Measurements from ENCODE around the gene SEMA4D.

The SEMA4D gene

DNA sequence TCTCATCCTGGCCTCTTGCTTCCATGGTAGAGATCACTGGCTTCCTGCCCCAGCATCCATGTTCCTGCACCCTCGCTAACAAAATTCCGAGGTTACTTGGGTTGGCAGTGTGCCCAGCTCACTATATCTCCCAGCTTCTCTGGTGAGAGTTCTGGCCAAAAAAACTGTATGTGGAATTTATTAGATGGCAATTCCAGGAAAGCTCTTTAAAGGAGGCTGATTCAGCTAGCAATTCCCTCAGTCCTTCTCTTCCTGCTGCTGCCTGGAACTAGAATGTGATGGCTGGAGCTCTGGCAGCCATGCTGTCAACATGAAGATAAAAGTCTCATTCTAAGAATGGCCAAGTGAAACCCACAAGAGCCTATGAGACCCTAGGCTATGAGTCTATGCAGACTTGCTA is 90.8 kb downstream of the SEMA4D start:
- H3K4me3 ChIP-seq (ENCODE audit: control insufficient read depth, low read depth, low read length) = no peak overlapping the region
- TF ChIP-seq, protein P1, sequence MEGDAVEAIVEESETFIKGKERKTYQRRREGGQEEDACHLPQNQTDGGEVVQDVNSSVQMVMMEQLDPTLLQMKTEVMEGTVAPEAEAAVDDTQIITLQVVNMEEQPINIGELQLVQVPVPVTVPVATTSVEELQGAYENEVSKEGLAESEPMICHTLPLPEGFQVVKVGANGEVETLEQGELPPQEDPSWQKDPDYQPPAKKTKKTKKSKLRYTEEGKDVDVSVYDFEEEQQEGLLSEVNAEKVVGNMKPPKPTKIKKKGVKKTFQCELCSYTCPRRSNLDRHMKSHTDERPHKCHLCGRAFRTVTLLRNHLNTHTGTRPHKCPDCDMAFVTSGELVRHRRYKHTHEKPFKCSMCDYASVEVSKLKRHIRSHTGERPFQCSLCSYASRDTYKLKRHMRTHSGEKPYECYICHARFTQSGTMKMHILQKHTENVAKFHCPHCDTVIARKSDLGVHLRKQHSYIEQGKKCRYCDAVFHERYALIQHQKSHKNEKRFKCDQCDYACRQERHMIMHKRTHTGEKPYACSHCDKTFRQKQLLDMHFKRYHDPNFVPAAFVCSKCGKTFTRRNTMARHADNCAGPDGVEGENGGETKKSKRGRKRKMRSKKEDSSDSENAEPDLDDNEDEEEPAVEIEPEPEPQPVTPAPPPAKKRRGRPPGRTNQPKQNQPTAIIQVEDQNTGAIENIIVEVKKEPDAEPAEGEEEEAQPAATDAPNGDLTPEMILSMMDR (IDR thresholded peaks at IDR 0.05; ENCODE audit: control insufficient read depth, insufficient read depth, low read depth, low read length, missing control alignments) = no peak
- no peak for DNase-seq (ENCODE audit: low read depth)

DNA sequence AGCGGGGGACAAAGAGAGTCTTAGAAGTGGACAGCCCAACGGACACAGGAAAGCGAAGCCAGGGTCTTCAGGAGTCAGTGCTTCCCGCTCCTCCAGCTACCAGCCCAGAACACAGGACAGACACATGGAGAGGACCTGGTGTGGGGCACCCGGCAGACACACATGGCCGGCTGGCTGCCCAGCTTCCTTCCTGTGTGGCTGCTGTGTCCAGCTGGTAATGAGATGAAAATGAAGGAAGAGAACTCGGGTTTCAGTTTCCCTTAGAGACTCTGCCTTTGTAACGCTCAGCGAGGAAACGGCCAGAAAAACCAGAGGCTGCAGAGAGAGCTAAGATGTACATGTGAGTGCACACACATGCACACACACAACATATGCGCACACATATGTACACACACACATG is 92.1 kb downstream of the SEMA4D start:
- no peak for DNase-seq (ENCODE audit: low read depth)
- TF ChIP-seq, protein P1 (IDR thresholded peaks at IDR 0.05; ENCODE audit: control insufficient read depth, insufficient read depth, low read depth, low read length, missing control alignments) = no peak
- H3K4me3 ChIP-seq (ENCODE audit: control insufficient read depth, low read depth, low read length) = no peak overlapping the region

DNA sequence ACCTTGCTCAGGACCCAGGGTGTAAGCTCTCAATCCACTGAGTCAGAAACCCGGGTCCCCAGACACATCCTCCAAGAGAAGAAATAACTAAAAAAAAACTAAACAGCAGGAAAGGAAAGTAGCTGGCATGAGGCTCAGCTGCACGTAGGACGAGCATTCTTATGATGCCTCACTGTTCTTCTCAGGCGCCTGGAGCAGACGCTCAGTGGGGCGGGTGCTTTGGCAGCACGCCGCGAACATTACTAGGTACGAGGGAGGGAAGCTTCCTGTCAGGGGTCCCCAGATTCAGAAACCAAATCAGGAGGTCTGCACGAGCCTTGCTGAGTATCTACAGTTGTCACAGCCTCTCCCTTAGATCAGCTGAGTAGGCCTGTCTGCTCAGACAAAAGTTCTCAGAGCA is 93.8 kb downstream of the SEMA4D start:
- TF ChIP-seq, protein P1 (IDR thresholded peaks at IDR 0.05; ENCODE audit: control insufficient read depth, insufficient read depth, low read depth, low read length, missing control alignments) = no peak
- no peak for DNase-seq (ENCODE audit: low read depth)
- no peak overlapping the region for H3K4me3 ChIP-seq (ENCODE audit: control insufficient read depth, low read depth, low read length)

DNA sequence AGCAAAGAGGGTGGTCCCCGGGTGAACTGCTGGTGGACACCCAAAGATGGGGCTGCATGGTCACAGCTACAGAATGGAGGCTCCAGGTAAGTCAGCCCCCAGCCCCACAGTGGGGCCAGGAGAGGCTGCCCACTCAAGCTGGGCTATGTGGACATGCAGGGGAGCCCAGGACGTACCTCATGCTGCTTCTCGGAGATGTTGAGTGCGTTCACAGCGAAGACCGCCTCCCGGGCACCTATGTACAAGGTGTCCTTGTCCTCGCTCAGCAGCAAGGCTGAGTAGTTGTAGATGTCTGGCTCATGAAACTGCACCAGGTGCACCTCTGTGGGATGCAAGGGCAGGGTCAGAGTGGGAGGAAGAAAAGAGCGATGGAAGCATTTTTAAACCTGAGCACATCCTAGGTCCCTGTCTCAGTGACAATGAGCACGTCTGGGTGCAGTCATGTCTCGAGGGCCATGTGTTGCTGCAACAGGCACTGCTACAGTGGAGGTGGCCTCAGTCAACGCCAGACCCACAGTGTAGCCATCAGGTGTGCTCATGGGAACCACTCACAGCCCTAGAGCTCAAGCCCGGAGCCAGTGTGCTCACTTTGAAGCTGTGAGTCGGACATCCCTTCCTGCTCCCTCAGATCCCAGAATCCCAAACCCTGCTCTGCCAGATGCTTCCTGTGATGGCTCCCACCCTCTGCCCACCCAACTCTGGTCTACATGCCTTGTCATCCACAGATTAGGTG is 95.1 kb downstream of the SEMA4D start:
- H3K4me3 ChIP-seq (ENCODE audit: control insufficient read depth, low read depth, low read length) = no peak overlapping the region
- DNase-seq (ENCODE audit: low read depth) = no peak
- TF ChIP-seq, protein P1 (IDR thresholded peaks at IDR 0.05; ENCODE audit: control insufficient read depth, insufficient read depth, low read depth, low read length, missing control alignments) = no peak

DNA sequence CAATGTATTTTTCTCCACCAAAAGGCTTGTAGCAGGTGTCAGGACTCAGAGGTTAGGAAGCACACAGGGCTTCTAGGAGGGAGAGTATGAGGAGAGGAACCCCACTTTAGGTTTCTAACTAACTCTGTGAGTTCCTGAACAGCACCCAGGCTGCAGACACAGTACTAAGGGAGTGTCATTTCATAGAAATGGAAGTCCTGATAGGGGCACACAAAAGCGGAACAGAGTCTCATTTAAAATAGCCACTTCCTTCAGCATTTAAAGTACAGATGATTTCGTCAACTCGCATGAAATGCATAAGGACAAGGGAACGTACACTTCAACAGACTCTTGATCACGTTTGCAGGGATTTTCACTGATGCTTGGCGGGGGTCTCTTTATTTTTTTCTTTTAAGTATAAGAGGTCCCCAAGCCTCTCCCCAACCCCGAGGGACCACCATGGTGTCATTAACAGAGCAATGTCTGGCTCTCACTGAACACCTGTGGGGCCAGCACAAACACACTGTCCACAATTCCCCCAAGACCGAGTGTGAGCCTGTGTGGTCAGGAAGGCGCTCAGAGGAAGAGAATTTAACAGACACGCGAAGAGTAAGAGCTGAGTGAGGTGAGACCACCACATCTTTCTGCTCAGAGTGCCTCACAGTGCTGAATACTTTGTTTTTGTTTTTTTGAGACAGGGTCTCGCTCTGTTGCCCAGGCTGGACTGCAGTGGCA is 97.4 kb downstream of the SEMA4D start:
- no peak for DNase-seq (ENCODE audit: low read depth)
- TF ChIP-seq, protein P1 (IDR thresholded peaks at IDR 0.05; ENCODE audit: control insufficient read depth, insufficient read depth, low read depth, low read length, missing control alignments) = no peak
- H3K4me3 ChIP-seq (ENCODE audit: control insufficient read depth, low read depth, low read length) = no peak overlapping the region

DNA sequence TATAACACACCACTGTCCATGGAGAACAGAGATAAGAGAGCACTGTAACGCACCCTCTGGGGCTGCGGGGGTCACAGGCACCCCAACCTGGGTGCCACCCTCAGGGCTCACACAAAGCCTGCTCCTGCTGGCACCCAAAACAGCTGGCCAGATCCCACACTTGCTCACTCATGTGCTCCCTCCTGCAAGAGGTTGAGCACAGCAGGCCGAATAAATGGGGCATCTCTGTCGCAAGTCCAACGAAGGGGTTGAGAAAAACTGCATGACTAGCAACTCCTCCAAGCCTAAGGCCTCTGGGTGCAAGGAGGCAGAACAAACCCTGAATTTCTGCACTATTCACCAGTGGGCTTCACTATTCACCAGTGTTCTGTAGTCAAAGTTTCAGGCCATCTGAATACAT is 99.3 kb downstream of the SEMA4D start:
- TF ChIP-seq, protein P1 (IDR thresholded peaks at IDR 0.05; ENCODE audit: control insufficient read depth, insufficient read depth, low read depth, low read length, missing control alignments) = no peak
- no peak for DNase-seq (ENCODE audit: low read depth)
- H3K4me3 ChIP-seq (ENCODE audit: control insufficient read depth, low read depth, low read length) = no peak overlapping the region

Measured in AG09309 (cell line).